ENCODE results near the gene VPS13D.

The VPS13D gene

DNA sequence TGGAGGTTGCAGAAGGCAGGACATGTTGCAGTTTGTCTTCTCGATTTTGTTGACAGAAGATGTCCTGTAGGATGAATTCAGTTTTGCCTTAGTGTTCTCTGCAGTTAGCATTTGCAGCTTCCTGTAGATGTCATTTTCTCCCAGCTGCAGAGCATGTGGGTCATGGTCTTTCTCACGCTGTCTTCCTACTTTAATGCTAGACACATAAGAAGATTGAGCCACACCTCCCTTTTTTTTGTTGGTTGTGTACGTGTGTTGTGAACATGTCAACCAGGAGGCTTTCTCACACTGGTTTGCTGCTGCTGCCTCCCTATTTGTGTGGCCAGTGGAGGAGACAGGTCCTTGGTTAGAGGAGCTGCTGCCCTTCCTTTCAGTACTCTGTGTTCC is 110.7 kb downstream of the VPS13D start:
- Histone ChIP-seq H3K9ac (ENCODE audit: low read length) (no peak overlapping the region), H2AFZ (ENCODE audit: low read length) (no peak overlapping the region), H3K9me3 (replicated peaks; ENCODE audit: insufficient read depth, low read length) (no peaks in the 10 kb centered on the region), H3K4me2 (ENCODE audit: low read depth, low read length) (no peak overlapping the region), H3K27ac (ENCODE audit: low read length) (no peak overlapping the region), H3F3A (ENCODE audit: insufficient read depth, low read length) (peaks cover 11% of the 10 kb centered on the region), H3K79me2 (ENCODE audit: low read length) (no peaks in the 10 kb centered on the region), H3K9me2 (replicated peaks; ENCODE audit: insufficient read depth, low read length) (no peaks in the 10 kb centered on the region), H3K4me1 (ENCODE audit: low read length) (peaks cover 20% of the 10 kb centered on the region), H3K27me3 (replicated peaks; ENCODE audit: insufficient read depth, low read length) (no peaks in the 10 kb centered on the region), H3K4me3 (ENCODE audit: low read length) (no peak overlapping the region), H4K20me1 (ENCODE audit: insufficient read depth, low read length) (no peaks in the 10 kb centered on the region), H3K36me3 (replicated peaks; ENCODE audit: insufficient read depth, low read length) (no peaks in the 10 kb centered on the region)
- no peak for DNase-seq
- TF ChIP-seq, protein P1, sequence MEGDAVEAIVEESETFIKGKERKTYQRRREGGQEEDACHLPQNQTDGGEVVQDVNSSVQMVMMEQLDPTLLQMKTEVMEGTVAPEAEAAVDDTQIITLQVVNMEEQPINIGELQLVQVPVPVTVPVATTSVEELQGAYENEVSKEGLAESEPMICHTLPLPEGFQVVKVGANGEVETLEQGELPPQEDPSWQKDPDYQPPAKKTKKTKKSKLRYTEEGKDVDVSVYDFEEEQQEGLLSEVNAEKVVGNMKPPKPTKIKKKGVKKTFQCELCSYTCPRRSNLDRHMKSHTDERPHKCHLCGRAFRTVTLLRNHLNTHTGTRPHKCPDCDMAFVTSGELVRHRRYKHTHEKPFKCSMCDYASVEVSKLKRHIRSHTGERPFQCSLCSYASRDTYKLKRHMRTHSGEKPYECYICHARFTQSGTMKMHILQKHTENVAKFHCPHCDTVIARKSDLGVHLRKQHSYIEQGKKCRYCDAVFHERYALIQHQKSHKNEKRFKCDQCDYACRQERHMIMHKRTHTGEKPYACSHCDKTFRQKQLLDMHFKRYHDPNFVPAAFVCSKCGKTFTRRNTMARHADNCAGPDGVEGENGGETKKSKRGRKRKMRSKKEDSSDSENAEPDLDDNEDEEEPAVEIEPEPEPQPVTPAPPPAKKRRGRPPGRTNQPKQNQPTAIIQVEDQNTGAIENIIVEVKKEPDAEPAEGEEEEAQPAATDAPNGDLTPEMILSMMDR (IDR thresholded peaks at IDR 0.05; ENCODE audit: low read length), result no peak
- no peak for TF ChIP-seq EZH2 (optimal IDR thresholded peaks at IDR 0.05; ENCODE audit: low read depth, low read length)
- TF ChIP-seq EZH2phosphoT487 (IDR thresholded peaks at IDR 0.05; ENCODE audit: low read length), result no peak

DNA sequence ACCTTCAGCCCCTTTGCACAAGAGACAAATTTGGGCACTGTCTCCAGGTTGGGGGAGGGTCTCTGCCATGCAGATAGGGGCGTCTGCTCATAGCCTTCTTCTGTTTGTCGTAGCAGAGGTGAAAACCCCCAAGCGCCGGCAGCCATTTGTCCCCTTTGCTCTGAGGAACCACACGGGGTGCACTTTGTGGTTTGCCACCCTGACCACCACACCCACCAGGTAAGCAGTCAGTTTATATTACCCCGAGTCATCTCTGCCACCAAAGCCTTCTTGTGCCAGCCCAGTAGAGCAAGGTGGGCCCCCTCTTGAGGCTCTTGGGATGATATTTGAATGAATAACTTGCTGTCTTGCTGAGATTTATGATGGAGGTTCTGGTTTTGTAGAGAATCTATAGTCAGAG is 111.8 kb downstream of the VPS13D start:
- Histone ChIP-seq H3K4me2 (ENCODE audit: low read depth, low read length) (no peak overlapping the region), H3F3A (ENCODE audit: insufficient read depth, low read length) (peaks cover 11% of the 10 kb centered on the region), H3K4me3 (ENCODE audit: low read length) (no peak overlapping the region), H4K20me1 (ENCODE audit: insufficient read depth, low read length) (no peaks in the 10 kb centered on the region), H3K9me3 (replicated peaks; ENCODE audit: insufficient read depth, low read length) (no peaks in the 10 kb centered on the region), H3K79me2 (ENCODE audit: low read length) (no peaks in the 10 kb centered on the region), H3K4me1 (ENCODE audit: low read length) (peaks cover 26% of the 10 kb centered on the region), H3K9me2 (replicated peaks; ENCODE audit: insufficient read depth, low read length) (no peaks in the 10 kb centered on the region), H3K9ac (ENCODE audit: low read length) (no peak overlapping the region), H3K27me3 (replicated peaks; ENCODE audit: insufficient read depth, low read length) (no peaks in the 10 kb centered on the region), H3K27ac (ENCODE audit: low read length) (no peak overlapping the region), H3K36me3 (replicated peaks; ENCODE audit: insufficient read depth, low read length) (no peaks in the 10 kb centered on the region), H2AFZ (ENCODE audit: low read length) (no peak overlapping the region)
- DNase-seq, result no peak
- TF ChIP-seq EZH2phosphoT487 (IDR thresholded peaks at IDR 0.05; ENCODE audit: low read length) (no peak), EZH2 (optimal IDR thresholded peaks at IDR 0.05; ENCODE audit: low read depth, low read length) (no peak)
- TF ChIP-seq, protein P1 (IDR thresholded peaks at IDR 0.05; ENCODE audit: low read length), result no peak

DNA sequence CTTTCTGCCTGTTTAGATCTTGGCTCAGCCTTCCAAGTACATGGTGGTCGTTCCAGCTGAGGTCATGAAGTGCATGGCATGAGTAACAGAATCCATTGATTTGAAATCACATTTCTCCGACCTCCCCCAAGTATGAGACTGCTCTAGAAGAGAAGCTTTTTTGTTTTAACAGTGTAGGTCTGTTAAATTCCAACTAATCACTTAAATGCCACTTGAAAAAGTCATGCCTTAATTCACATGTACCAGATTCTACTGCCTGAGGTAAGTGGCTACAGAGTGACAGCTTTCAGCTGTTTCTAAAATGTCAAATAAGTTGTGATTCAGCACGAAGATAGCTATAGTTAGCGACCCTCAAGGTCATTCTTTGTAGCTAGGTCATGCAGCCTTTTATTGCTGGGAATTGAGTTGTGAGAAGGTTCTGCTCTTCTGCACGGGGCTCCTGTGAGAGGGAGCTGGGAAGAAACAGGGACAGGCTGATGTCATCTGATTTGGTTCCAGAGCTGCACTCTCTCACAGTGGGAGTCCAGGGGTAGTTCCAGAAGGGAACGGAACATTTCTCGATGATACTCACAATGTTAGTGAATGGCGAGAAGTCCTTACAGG is 112.7 kb downstream of the VPS13D start:
- peaks cover 11% of the 10 kb centered on the region for H3F3A ChIP-seq (ENCODE audit: insufficient read depth, low read length)
- no peak overlapping the region for H3K27ac ChIP-seq (ENCODE audit: low read length)
- no peak overlapping the region for H2AFZ ChIP-seq (ENCODE audit: low read length)
- no peaks in the 10 kb centered on the region for H3K79me2 ChIP-seq (ENCODE audit: low read length)
- no peaks in the 10 kb centered on the region for H4K20me1 ChIP-seq (ENCODE audit: insufficient read depth, low read length)
- H3K9me3 ChIP-seq (replicated peaks; ENCODE audit: insufficient read depth, low read length), result no peaks in the 10 kb centered on the region
- H3K9ac ChIP-seq (ENCODE audit: low read length), result no peak overlapping the region
- peaks cover 26% of the 10 kb centered on the region for H3K4me1 ChIP-seq (ENCODE audit: low read length)
- H3K4me2 ChIP-seq (ENCODE audit: low read depth, low read length), result no peak overlapping the region
- no peaks in the 10 kb centered on the region for H3K9me2 ChIP-seq (replicated peaks; ENCODE audit: insufficient read depth, low read length)
- H3K36me3 ChIP-seq (replicated peaks; ENCODE audit: insufficient read depth, low read length), result no peaks in the 10 kb centered on the region
- H3K4me3 ChIP-seq (ENCODE audit: low read length), result no peak overlapping the region
- H3K27me3 ChIP-seq (replicated peaks; ENCODE audit: insufficient read depth, low read length), result no peaks in the 10 kb centered on the region
- DNase-seq, result no peak
- TF ChIP-seq EZH2 (optimal IDR thresholded peaks at IDR 0.05; ENCODE audit: low read depth, low read length) (no peak), EZH2phosphoT487 (IDR thresholded peaks at IDR 0.05; ENCODE audit: low read length) (no peak)
- TF ChIP-seq, protein P1 (IDR thresholded peaks at IDR 0.05; ENCODE audit: low read length), result no peak
